CD4-positive, alpha-beta T cell treated with Interferon gamma for 1 hour (primary cell): Measurements from ENCODE around the gene ASH1L.
"Not testable (repeated sequence)": the region's sequence is repeated elsewhere in the genome, so short reads cannot be mapped to it uniquely, and the experiment has no call there.

Experiments used
- DNase-seq: peaks from one replicate; pipeline ENCODE4 v3.0.0-alpha.2; 2020

ASH1L gene

GRCh38 chr1:155561779-155562580, 623 bp downstream of the ASH1L start:
- DNase-seq = peak; percentile 42

GRCh38 chr1:155555915-155556314, 6.7 kb downstream of the ASH1L start:
- DNase-seq = no peak

DNA sequence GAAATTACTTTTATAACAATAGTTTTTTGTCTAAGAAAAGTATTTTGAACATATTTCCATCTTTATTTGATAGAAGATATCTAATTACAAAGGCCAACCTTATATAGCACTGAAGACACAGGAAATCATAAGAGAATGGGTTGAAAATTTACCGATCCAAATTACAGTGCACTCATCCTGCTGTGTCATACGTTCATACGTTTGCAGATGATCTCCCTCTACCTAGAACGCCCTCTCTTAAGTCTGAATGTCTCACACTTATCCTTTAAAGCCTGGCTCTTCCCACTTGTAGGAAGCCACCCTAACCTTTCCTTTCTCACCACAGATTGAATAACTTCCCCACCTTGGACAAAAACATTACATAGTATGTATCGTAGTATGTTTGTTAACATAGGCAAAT, 9.3 kb downstream of the ASH1L start:
- DNase-seq = no peak

DNA sequence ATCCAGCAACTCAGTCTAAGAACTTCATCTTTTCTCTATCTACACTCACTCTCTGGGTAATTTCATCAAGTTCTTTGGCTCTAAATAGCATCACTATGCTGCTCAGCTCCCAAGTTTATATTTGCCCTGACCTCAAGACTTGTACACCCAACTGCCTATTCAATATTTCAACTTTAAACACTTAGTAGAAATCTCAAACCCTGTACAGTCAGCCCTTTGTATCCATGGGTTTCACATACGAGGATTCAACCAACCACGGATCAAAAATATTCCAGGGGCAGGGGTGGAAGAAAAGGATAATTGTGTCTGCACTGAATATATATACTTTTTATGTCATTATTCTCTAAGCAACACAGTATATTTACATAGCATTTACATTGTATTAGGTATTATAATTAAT, 13.9 kb downstream of the ASH1L start:
- no peak for DNase-seq

DNA sequence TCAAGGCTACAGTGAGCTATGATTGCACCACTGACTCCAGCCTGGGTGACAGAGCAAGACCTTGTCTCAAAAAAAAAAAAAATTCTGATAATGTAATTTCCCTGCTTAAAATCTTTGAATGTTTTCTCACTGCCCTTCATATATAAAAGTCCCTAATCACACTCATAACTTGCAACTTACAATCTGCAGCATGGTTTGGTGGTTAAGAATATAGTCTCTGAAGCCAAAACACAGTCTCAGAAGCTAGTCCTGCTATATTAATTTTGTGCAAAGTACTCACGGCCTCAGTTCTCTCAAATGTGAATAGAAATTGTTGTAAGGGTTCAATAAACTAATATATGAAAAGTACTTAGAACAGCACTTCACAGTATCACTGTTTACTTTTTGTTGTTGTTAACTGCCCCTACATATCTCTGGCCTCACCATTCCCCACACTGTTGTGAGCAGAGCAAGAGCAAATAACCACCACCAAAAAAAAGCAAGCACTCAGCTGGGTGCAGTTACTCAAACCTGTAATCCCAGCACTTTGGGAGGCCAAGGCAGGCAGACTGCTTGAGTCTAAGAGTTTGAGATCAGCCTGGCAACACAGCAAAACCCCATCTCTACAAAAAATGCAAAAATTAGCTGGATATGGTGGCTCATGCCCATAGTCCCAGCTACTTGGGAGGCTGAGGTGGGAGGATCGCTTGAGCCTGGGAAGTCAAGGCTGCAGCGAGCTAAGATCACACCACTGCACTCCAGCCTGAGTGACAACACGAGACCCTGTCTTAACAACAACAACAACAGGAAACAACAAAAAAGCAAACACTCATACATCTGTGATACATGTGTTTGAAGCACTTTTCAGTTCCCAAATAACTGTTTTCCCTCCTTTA, 22.4 kb downstream of the ASH1L start:
- DNase-seq = no peak

DNA sequence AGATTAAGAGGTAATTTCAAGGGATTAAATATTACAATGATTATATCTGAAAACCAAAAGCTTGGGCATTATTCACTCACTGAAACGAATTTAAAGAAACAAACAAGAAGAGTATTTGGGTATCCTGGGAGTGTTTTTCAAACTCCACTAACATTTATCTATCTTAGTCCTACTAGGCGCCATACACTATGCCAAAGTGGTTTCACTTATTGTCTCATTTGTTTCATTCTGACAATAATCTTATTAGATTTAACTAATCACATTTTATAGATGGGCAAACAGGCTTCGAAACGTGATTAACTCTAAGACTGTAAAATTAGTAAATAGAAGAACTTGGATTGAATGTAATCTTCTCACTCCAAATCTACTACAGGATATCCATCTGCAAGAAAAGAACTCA, 25.4 kb downstream of the ASH1L start:
- no peak for DNase-seq

GRCh38 chr1:155531624-155532023, 31.0 kb downstream of the ASH1L start:
- no peak for DNase-seq

GRCh38 chr1:155529929-155530328, 32.7 kb downstream of the ASH1L start:
- DNase-seq = no peak

DNA sequence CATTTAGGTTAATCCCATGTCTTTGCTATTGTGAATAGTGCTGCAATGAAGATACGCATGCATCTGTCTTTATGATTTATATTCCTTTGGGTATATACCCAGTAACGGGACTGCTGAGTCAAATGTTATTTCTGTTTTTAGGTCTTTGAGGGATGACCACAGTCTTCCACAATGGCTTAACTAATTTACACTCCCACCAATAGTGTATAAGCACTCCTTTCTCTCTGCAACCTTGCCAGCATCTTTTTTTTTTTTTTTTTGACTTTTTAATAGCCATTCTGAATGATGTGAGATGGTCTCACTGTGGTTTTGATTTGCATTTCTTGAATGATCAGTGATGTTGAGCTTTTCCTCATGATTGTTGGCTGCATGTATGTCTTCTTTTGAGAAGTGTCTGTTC, 33.5 kb downstream of the ASH1L start:
- DNase-seq = no peak

DNA sequence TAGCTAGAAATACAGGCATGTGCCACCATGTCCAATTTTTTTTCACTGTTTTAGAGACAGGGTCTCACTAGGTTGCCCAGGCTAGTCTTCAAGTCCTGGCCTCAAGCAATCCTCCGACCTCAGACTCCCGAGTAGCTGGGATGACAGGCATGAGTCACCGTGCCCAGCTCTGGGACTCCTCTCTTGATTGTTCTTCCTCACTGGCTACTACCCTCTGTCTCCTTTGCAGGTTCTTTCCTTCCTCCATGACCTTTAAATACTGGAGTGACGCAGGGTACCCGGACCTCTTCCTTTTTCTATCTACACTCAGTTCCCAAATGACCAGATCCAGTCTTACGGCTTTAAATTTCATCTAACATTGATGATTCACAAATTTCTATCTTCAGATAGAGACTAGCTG, 34.9 kb downstream of the ASH1L start:
- DNase-seq = no peak

GRCh38 chr1:155526356-155526755, 36.2 kb downstream of the ASH1L start:
- DNase-seq = no peak

DNA sequence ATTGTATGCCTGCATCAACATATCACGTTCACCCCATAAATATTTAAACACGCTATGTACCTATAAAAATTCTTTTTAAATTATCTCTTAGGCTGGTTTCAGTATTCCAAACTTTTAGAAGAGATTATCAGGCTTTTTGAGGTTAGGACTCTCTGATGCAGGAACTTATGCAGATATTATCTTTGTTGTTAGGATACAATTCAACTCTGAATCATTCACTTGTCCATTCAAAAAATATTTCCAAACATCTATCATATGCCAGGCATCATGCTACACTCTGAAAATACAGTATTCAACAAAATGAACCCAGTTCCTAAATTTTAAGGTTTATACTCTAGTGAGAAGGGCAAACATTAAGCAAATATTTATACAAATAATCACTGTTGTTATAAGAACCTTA, 40.5 kb downstream of the ASH1L start:
- DNase-seq = no peak

- DNase-seq = no peak
These were observed 44.1 kb downstream of the ASH1L start for GRCh38 chr1:155518484-155518883.

- no peak for DNase-seq
These were observed 47.9 kb downstream of the ASH1L start for GRCh38 chr1:155514582-155515187.

DNA sequence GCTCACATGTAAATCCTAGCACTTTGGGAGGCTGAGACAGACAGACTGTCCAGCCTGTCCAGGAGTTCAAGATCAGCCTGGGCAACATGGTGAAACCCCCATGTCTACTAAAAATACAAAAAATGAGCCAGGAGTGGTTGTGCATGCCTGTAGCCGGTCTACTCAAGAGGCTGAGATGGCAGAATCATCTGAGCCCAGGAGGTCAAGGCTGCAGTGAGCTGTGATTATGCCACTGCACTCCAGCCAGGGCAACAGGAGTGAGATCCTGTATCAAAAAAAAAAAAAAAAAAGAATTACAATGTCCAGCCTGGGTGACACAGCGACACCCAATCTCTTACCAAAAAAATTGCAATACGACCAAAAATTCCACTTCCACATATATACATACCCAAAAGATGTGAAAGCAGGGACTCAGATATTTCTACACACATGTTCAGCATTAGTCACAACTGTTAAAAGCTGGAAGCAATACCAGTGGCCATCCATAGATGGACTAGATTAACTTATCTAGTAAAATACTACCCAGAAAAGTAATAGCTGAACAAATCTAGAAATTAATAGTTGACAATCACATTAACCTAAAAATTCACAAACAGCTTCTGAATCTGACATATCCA, 49.2 kb downstream of the ASH1L start:
- DNase-seq = no peak

GRCh38 chr1:155511385-155511784, 51.2 kb downstream of the ASH1L start:
- DNase-seq = not testable (repeated sequence)

GRCh38 chr1:155509064-155509463, 53.5 kb downstream of the ASH1L start:
- no peak for DNase-seq

GRCh38 chr1:155507945-155508344, 54.7 kb downstream of the ASH1L start:
- DNase-seq = no peak

- not testable (repeated sequence) for DNase-seq
These were observed 56.6 kb downstream of the ASH1L start for GRCh38 chr1:155505963-155506362.

DNA sequence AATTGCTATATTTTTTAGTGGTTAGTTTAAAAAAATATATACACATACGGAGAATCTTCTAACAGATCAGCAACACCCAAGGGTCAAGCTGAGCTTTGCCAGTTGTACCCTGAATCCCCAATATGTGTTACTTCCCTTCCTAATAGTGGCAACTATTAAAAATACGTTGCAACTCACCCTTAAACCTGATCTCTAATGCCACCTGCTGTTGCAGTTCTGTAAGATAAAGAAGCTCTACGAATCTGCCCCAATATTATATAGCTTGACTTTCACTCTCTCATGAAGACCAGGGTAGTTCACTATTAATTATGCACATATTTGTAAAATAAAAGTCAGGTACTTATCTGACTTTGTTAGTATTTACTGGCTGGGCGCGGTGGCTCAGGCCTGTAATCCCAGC, 58.4 kb downstream of the ASH1L start:
- DNase-seq = no peak

GRCh38 chr1:155499953-155500639, 62.5 kb downstream of the ASH1L start:
- DNase-seq = no peak

DNA sequence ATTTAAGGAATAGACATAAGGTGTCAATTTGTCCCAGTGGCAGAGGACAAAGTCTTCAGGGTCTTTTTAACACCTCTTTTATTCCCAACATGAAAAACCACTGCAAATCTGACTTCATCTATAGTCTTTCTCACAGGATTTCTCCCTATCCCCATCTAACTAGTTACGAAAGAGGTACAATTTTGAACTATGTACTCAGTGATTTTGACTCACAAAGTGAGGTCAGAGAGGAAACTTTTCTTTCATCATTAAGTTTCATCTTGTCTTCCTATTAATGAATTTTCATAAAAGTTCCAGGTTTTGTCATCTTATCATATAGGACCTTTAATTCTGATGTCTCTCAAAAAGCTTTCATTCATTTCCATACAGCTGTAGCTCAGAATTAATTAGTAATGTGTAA, 63.3 kb downstream of the ASH1L start:
- no peak for DNase-seq

DNA sequence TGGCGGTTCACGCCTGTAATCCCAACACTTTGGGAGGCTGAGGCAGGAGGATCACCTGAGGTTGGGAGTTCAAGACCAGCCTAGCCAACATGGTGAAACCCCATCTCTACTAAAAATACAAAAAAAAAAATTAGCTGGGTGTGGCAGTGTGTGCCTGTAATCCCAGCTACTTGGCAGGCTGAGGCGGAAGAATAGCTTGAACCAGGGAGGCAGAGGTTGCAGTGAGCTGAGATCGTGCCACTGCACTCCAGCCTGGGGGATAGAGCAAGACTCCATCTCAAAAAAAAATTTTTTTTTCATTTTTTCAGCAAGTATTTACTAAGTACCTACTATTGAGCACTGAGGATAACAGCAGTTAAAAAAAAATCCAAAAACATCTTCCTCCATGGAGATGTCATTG, 69.0 kb downstream of the ASH1L start:
- DNase-seq = not testable (repeated sequence)
